Activated CD4-positive, CD25-positive, alpha-beta regulatory T cell treated with anti-CD3 and anti-CD28 coated beads, Interleukin-2, amount 50 U/mL, for 16 hours (primary cell): ENCODE results near the gene DDX10.
"Not testable (repeated sequence)": the region's sequence is repeated elsewhere in the genome, so short reads cannot be mapped to it uniquely, and the experiment has no call there.

Source experiments
- DNase-seq: peaks from one replicate; pipeline ENCODE4 v3.0.0-alpha.2; 2020; ENCODE audit warnings: low read depth, low spot score

The DDX10 gene

GRCh38 chr11:108774037-108774730 lies 109.3 kb downstream of the DDX10 start:
- DNase-seq = no peak

- no peak for DNase-seq
Observed at GRCh38 chr11:108775324-108775723, 110.5 kb downstream of the DDX10 start.

GRCh38 chr11:108779147-108779546 lies 114.3 kb downstream of the DDX10 start:
- DNase-seq = not testable (repeated sequence)

GRCh38 chr11:108780119-108780518 lies 115.2 kb downstream of the DDX10 start:
- DNase-seq = no peak

DNA sequence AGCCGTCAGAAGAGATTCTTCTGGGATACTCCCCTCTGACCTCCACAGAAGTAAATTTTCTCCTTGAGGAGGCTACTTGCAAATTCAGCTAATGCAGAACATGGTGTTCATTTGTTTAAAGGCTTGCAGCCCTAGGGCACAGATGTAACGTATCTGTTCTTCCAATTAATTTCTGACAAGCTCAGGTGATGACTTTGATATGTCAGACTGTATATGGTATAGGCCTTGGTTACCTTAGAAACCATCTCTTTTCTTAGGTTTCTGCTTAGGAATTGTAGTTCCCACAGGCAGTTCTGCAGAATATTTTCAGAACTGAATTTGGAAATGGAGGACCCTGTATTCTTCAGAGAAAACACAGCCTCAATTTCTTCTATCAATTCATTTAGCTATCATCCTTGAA lies 117.1 kb downstream of the DDX10 start:
- no peak for DNase-seq

DNA sequence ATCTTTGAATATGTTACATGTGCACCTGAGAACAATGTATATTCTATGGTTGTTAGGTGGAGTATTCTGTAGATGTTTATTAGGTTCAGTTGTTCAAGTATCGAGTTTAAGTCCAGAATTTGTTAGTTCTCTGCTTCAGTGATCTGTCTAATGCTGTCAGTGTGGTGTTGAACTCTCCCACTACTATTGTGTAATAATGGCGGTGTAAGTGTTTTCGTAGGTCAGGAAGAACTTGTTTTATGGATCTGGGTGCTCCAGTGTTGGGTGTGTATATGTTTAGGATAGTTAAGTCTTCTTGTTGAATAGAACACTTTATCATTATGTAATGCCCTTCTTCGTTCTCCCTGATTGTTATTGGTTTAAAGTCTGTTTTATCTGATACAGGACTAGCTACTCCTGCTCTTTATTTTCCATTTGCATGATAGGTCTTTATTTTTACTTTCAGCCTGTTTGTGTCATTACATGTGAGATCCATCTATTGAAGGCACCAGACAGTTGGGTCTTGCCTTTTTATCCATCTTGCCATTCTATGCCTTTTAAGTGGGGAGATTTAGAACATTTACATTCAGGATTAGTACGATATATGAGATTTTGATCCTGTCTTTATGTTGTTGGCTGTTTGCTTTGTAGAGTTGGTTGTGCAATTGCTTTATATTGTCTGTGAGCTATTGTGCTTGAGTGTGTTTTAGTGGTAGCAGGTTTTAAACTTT lies 121.6 kb downstream of the DDX10 start:
- DNase-seq = no peak

DNA sequence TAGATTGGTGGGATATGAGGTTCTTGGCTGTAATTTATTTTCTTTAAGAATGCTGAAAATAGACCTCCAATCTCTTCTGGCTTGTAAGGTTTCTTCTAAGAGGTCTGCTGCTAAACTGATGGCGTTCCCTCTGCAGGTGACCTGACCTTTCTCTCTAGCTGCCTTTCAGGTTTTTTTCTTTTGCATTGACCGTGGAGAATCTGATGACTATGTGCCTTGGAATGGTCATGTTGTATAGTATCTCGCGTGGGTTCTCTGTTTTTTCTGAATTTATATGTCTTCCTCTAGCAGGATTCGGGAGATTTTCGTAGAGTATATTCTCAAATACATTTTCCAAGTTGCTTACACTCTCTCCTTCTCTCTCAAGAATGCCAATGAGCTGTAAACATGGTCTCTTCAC lies 122.2 kb downstream of the DDX10 start:
- DNase-seq = no peak

GRCh38 chr11:108788565-108789199 lies 123.8 kb downstream of the DDX10 start:
- no peak for DNase-seq

DNA sequence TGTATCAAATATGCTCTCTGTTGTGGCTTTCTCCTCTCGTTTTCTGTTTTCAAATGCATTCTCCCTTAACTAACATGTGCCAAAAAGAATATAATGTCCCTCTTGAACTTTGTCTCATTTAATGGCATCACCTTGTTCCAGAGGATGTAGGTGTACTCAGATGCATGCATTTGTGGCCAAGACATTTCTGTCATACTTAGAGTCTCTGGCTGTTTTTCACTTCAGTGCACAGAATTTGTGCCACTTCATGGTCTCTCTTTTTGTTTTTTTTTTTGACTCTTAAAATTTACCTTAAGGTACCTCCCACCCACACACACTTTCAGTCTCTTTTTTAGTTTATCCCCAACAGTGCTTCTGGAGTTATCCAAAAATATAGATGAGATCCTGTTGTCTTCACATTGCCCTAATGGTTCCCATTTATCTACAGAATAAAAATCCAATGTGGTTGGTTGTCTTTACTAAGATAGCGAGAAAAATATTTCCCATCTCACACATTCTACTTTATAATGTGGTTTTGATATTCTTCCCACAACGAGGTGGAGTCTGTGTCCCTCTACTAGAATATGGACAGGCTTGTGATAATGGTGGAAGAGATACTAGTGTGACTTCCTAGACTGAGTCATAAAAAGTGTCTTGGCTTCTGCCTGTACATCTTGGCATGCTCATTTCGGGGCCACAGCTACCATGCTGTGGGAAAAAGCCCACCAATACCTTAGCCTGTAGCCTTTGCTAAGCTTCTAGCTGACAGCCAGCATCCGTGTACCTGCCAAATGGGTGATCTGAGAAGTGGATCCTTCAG lies 125.8 kb downstream of the DDX10 start:
- DNase-seq = no peak

DNA sequence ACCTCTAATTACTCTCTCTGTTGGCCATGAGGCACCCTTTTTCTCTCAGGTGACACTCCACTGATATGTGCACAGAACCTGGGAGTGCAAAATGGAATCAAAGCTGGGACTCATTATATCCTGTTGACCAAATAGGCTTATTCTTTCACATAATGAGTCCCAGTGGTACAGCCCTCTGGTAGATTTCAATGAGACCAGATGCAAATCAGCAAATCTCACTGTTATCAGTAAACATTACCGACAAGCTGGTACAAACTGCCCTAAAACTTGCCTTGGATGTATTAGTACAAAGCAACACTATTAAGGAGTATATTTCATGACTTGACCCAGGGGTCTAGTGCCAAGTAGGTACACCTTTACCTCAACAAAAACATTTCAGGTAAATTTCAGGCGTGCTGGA lies 128.3 kb downstream of the DDX10 start:
- DNase-seq = no peak

DNA sequence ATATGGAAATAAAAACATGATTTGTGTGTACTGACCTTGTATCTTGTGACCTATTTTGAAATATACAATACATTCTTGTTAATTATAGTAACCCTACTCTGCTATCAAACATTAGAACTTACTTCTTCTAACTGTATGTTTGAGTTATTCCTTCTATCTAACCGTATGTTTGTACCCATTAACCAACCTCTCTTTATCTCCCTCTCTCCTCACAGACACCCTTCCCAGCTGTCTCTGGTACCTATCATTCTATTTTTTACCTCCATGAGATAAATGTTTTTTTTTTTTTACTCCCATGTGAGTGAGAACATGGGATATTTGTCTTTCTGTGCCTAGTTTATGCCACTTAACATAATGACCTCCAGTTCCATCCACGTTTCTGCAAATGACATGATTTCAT lies 128.7 kb downstream of the DDX10 start:
- DNase-seq = no peak

GRCh38 chr11:108796551-108796950 lies 131.7 kb downstream of the DDX10 start:
- DNase-seq = no peak

DNA sequence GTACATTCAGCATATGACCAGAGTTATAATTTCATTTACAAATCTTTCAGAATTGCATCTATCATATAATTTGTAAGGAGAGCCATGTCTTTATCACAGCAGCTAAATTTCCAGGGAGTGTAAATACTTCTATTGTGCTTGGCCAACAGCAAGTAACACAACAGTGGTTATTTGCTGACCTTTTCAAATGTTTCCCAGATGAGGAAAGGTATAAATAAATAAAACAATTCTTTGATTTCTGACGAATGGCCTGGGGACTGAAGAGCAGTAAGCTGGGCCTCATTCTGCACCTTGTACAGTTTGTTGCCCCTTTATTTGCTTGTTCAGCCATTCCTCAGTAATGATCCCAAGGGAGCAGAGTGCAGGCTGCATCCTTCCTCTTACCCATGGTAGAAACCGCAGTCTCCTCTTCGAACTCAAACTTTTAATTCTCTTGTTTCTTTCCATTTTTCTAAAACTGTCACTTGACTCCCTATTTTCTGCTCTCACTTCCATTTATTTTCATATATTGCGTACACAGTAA lies 132.8 kb downstream of the DDX10 start:
- no peak for DNase-seq

GRCh38 chr11:108802492-108802891 lies 137.6 kb downstream of the DDX10 start:
- DNase-seq = no peak

- DNase-seq = no peak
Observed at GRCh38 chr11:108803776-108804175, 138.9 kb downstream of the DDX10 start.

- no peak for DNase-seq
Observed at GRCh38 chr11:108804511-108804910, 139.6 kb downstream of the DDX10 start.

GRCh38 chr11:108805030-108805429 lies 140.2 kb downstream of the DDX10 start:
- no peak for DNase-seq

DNA sequence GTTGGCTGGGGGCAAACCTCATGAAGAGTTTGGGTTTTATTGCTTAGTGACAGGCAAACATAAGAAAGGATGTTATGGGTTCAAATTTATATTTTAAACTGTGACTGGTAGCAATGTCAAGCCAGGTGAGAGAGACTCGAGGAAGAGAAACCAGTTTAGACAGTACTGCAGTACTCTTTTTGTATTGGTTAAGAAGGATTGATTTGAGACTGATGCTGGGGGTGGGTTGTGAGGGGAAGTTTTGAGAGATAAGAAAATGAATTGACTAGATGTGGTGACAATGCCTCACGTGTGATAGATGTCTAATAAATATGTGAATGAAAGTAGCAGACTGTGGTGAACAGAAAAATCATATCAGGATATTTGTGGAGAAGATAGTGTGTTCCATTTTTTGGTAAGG lies 142.4 kb downstream of the DDX10 start:
- no peak for DNase-seq

- no peak for DNase-seq
Observed at GRCh38 chr11:108813086-108813485, 148.2 kb downstream of the DDX10 start.

GRCh38 chr11:108817976-108818375 lies 153.1 kb downstream of the DDX10 start:
- no peak for DNase-seq

DNA sequence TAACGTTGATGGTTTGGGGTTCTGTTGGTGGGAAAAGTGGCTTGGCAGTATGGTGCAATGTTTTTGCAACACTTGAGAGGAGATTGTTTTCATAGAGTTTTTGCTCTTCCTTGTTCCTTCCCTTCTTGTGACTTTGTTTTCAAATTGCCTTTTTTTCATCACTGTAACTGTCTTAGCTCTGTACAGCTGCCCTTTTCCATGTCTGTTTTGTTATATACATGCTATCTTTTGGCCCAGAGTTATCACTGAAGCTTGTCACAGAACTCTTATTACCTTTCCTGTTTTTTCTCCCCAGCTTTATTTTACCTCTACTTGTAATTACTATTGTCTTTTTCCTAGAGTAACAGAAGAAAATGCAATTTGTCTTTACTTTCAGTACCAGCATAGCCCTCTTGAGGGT lies 154.1 kb downstream of the DDX10 start:
- DNase-seq = no peak

DNA sequence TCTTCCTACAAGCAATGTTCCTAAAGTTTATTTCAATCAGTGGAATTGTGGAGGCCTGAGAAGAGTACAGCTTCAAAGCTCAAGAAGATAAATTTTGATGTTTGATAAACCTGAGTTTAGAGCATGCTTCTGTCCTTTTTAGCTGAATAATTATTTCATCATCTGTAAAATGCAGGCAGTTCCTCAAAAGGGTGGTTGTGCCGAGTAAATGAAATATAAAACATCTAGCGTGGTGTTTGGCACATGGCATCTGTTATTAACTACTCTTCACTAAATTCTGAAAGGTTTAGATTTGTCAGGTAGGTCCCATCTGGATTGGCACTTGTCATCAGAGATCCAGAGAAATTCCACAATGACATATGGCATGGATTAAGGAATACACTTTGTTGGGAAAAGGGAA lies 155.1 kb downstream of the DDX10 start:
- no peak for DNase-seq
